ENCODE data around the gene CYB561A3.

DNA sequence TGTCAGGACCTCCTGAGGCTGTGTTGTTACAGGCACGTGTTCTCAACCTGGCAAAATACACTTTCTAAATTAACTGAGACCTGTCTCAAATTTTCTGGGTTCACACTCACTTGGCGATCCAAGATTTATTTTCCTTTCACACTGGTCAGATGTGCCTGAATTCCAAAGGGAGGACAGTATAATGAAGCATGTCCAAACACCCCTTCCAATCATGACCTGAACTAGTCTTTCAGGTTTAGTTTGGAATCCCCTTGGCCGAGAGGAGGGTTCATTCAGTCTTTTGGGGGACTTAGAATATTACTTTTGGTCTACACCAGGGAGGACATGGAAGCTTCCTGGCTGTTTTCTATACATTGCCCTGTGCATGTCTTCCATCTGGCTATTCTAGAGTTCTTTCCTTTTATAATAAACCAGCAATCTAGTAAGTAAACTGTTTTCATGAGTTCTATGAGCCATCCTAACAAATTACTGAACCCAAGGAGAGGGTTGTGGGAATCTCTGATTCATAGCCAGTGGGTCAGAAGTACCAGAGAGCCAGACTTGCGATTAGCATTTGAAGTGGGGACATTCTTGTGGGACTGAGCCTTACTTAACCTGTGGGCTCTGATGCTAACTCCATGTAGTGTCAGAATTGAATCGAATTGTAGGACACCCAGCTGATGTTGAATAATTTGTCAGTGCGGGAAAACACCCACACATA, 15.9 kb upstream of the CYB561A3 start:
- TF ChIP-seq, protein P1, sequence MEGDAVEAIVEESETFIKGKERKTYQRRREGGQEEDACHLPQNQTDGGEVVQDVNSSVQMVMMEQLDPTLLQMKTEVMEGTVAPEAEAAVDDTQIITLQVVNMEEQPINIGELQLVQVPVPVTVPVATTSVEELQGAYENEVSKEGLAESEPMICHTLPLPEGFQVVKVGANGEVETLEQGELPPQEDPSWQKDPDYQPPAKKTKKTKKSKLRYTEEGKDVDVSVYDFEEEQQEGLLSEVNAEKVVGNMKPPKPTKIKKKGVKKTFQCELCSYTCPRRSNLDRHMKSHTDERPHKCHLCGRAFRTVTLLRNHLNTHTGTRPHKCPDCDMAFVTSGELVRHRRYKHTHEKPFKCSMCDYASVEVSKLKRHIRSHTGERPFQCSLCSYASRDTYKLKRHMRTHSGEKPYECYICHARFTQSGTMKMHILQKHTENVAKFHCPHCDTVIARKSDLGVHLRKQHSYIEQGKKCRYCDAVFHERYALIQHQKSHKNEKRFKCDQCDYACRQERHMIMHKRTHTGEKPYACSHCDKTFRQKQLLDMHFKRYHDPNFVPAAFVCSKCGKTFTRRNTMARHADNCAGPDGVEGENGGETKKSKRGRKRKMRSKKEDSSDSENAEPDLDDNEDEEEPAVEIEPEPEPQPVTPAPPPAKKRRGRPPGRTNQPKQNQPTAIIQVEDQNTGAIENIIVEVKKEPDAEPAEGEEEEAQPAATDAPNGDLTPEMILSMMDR (IDR thresholded peaks at IDR 0.05), result no peak
- TF ChIP-seq POLR2A (IDR thresholded peaks at IDR 0.05) (no peak), POLR2AphosphoS5 (IDR thresholded peaks at IDR 0.05) (no peak)
